Right lobe of liver (tissue), 4 donors: ENCODE measurements around the gene GNG12.

ENCODE experiments used
- CTCF ChIP-seq, 4 donors: fragments of 200-600 bp in 3 of 4; fragments of 450-650 bp in 1 of 4; IDR thresholded peaks; one replicate each; pipeline versions ENCODE4 v1.5.1 to v1.8.0; 2016 to 2022; ENCODE audit warnings: antibody characterized with exemption in 4 of 4, mild to moderate bottlenecking in 2 of 4
- POLR2A ChIP-seq: fragments of 450-650 bp; IDR thresholded peaks from one replicate; pipeline ENCODE4 v1.6.1; 2017; ENCODE audit warnings: antibody characterized with exemption, mild to moderate bottlenecking
- donor health status: DM: no; HTN: no; CAD: no.
- donor health status: DM: no; HTN: no; CAD: no.
- donor health status: DM: no; HTN: yes; CAD: no.

GRCh38 chr1:67735806-67736627 is 97.2 kb downstream of the GNG12 start:
- TF ChIP-seq CTCF (IDR thresholded peaks at IDR 0.05) = no peak
- TF ChIP-seq POLR2A = no peak
